GM18861 (cell line): ENCODE results near the gene WIPF1.

ENCODE experiments used
- ATAC-seq: cut with Tn5 transposase; IDR thresholded peaks from one replicate; pipeline ENCODE4 v1.9.1; 2021; ENCODE audit not compliant: unreplicated experiment

WIPF1 gene

DNA sequence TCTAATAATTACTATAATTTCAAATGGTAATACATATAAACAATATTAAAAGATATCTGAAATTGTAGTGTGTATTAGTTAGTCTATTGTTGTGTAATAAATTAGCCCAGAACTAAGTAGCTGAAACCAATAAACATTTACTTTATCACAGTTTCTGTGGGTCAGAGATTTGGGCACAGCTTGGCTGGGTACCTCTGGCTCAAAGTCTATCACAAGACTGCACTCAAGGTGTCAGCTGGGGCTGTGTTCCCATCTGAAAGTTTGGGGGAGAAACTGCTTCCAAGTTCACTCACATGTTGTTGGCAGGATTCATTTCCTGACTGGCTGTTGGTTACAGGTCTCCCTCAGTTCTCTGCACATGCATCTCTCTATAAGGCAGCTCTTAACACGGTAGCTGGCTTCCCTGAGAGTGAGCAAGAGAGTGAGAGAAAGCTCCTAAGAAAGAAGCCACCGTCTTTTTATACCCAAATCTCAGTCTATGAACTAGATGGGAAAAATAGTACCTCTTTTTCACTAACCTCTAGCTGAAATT is 25.6 kb upstream of the WIPF1 start:
- ATAC-seq = peak; percentile 14

DNA sequence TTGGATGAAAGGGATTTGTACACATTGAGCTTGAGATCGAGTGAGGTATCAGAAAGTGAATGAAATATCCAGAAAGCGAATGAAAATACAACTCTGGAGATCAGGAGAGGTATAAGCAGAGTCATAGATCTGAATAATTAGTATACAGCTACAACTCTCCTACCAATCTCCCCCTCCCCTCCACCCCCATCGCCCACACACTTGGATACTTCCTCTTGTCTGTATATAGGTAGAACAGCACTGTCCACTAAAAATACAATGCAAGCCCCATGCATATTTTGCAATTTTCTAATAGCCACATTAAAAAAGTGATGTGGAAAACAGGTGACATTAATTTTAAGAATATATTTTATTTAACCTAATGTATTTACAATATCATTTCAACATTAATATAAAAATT is 23.7 kb upstream of the WIPF1 start:
- ATAC-seq = no peak

DNA sequence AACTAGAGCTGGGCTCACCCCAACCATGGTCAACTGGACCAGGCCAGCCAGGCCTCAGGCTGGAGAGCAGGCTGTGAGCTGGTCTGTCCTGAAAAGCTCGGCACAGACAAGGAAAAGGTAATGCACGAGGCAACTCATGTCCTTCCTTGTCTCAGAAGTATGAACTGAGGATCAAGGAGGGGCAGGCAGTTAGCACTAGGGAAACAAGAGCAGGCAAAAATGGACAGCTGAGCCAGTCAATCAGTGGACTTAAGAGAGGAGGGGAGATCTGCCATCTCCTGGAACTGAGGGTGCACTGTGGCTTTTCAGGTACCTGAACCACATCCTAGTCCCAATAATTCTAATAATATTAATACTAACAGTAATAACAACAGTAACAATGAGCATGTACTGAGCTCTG is 20.6 kb upstream of the WIPF1 start:
- ATAC-seq = no peak

DNA sequence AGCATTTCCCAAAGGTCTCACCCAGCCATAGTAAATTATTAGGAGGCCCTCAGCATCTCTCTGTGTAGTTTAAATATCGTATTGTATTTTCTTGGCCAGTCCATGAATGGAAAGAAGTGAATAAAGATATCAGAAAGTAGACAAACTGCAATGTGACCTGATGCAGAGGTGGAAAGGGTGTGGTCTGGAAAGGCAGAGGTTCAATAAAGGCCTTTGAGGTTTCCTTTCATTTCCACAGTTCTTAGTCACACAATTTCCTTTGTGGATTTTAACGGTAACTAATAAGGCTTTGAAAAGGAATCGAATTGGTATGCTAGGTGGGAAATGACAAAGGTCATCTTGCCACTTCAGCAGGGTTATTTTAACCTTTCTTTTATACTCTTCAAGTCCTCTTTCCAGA is 20.1 kb upstream of the WIPF1 start:
- no peak for ATAC-seq

DNA sequence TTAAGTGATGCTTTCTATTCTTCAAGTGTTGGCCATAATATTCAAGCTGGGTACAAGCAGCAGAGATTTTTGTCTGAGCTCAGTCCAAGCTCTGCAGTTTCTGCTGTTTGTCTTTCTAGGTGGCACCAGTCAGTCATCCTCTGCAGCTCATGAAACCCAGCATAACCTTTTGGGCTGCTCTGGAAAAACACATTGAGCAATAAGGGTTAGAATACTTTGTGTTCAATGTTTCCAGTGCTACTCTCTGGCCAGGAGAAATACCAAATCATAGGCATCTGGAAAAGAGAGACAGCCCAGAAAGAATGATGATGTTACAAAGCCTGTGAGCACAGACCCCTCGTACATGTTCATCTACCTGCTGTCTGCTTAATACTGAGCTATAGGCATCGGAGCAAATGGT is 19.5 kb upstream of the WIPF1 start:
- ATAC-seq = no peak

DNA sequence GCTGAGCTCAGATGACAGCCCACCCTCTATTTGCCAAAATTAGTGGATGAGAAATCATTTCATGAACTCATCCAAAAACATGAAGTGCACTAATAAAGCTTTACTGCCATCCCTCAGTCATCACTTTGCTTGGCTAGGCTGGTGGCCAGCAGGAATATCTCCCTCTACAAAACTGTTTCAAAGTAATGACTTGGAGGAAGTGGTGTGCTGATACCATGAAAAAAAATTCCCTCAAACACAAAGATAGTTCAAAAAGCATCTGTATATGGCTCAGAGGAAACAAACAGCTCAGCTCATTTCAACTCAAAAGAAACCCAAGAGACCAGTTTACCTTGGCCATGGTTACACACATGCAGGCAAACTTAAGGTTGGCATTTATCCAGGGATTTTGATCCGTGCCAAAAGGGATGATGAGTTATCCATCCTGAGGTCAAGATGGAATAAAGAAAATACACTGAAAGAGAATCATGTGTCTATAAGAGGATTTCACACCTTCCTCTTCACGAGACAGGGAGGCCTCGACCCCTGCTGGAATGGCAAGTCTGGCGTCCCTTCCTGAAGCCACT is 18.4 kb upstream of the WIPF1 start:
- ATAC-seq = no peak

DNA sequence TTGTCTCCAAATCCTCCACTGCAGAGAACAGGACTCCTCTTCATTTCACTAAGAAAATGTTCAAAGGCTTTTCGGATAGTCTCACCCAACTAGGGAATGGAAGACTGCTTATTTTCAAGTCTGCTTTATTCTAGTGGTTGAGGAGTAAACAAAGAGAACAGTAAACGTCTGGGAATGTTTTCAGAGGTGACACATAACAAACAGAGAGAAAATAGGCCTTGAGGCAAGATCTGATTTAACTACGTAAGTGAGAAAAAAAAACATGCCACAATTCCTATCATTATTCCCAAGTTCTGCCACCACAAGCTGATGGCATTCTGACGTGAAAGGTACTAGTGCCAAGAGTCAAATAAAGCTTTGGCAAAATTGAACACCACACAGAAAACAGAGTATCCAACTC is 16.7 kb upstream of the WIPF1 start:
- no peak for ATAC-seq

DNA sequence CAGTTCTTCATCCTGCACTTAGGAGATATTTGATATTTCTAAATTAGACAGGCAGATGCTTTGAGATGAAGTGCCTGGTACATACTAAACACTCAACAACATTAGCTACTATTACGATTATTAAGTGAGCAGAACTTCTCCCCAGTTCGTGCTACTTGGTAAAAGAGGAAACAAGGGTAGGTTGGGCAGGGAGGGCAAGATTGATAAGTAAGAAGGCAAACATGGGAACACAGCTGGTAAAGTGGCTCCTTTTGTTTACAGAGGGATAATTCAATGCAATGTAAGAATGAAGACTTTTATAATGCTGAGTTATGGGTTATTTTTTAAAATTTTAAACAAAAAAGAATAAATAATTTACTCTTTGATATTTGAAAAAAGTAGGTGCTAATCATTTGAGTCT is 15.9 kb upstream of the WIPF1 start:
- ATAC-seq = no peak

DNA sequence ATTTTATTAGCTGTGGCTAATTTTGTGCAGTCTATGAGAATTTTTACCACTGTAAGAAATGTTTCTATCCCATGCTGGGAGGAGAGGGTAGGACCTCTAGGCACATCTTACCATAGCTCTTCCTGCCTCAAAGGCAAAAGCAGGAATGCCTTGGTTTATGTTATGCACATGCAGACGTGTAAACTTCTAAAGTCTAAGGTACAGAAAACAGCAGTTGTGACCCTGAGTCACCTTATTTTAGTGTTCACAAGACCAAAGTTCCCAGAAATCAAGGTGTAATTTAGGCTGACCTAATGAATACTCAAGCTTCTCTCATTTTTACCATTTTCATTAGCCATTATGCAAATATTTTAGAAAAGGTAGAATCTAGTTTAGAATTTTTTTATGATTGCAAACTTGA is 15.4 kb upstream of the WIPF1 start:
- no peak for ATAC-seq

DNA sequence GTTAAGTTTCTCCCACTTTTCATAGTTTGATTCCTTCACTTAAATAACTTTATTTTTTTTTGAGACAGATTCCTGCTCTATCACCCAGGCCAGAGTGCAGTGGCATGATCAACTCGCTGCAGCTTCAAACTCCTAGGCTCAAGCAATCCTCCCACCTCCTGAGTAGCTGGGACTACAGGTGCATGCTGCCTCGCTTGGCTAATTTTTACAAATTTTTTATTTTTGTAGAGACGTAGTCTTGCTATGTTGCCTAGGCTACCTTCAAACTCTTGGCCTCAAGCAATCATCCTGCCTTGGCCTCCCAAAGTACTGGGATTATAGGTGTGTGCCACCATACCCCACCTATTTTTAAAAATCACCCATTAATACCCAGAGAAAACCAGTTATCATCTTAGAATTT is 14.2 kb upstream of the WIPF1 start:
- ATAC-seq = peak; percentile 25

DNA sequence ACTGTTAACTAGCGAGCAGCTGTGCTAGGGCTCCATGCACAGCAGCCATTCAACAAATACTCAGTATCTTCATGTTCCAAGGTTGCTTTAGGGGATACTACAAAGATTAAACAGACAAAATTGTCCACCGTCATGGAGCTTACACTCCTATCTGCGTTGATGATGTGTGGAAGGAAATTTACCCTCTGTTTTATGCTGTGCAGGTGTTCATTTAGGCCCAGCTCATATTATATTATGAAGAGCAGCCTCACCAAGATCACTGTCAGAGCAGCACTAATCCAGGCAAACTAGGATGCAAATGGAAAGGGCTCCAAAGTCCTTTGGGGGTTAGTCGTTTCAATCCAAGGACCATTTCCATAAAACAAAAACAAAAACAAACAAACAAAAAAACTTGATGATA is 13.4 kb upstream of the WIPF1 start:
- no peak for ATAC-seq

DNA sequence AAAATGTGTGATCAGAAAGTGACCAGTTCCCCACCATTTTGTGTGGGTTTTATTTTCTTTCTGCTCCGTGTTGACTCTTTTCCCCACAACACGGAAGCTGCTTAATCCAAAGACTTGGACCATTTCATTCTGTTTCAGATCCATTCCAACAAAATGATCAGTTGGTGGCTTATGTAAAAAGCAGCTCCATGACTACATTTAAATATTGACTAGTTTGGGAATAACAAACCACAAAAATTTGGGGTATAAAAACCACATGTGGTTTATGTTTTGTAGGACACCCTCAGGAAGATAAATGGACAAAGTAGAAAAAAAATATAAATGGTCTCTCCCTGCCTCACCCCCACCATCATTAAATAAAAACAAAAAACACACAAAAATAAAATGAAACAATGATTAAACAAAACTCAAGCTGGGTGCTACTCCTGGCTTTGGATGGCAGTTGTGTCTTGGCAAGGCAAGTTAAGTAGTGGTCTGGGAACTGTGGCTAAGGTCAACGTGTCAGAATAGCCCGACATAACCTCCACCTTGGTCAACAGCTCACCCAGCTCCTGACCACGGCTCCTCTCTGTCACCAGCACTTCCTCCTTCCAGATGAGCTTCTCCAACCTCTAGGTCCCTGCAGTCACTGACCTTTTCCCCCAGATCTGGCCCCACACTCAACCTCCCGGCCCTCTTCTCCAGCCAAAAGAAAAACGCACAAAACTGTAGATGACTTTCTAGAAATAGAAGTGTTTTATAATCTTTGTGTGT is 12.8 kb upstream of the WIPF1 start:
- ATAC-seq = no peak

DNA sequence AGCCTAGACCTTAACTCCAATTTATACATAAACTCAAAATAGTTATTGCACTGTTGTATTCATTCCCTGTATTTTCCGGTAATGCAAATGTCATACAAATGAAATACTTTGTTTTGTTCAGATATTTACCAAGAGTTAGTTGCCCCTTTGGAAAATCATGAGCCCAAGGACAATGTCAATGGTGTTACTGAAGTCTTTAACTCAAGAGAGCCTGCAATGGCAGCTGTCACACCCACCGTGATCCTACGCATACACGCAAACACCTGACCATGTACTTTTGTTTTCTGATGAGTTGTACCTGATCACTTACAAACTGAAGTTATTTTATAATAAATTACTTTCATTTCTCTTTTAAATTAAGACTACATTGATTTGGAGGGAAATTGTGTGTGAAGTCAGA is 11.7 kb upstream of the WIPF1 start:
- ATAC-seq = no peak

DNA sequence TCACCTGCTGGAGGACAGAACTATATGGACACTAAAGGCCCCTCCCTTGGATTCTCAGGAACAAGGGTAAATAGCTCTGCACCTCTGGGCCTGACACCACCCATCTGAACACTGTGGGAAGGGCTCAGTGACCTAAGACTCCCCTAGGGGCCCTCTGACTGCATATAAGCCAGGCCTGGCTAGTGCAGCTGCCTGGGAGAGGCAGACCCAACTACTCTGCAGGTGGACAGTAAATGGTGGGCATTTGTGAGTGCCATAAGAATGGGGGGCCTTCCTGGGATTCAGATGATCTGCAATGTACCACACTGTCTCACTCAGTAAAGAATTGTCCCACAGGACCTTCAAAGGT is 11.2 kb upstream of the WIPF1 start:
- ATAC-seq = peak; percentile 28

DNA sequence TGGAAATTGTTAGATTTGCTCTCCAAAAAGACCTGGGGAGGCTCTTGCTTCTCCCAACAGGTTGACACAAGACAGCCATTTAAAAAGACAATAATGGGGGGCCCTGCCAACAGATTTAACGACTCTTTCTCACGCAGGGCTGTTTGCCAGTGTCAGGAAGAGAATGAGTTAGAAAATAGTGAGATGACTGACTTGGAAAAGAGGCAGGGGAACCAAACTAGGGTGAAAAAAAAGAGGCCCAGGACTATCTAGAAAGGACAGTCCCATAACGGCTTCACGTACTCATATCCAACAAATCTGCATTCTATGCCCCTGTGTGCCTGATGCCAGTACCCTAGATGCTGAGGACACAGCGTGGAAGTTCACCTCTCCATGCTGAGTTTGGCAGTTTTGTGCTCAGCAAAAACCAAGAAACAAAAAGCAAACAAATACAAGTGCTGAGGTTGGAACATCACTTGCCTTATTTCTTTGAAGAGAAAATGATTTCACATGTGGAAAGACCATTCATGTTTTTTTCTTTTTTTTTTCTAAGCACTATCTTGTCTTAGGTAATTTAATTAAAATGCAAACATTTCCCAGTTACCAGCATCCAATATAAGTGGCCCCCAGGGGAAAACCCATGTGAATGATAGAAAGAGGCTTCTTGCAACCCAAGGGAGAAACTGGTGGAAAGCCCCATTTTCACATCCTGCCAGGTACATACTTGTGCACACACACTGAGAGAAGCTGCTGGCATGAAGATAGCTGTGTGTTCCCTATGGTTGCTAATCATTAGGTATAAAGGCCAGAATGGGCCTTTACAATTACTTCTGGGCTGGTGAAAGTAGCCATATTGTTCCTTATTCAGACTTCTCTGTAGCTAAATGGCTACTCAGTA is 10.6 kb upstream of the WIPF1 start:
- peak; percentile 61 for ATAC-seq

DNA sequence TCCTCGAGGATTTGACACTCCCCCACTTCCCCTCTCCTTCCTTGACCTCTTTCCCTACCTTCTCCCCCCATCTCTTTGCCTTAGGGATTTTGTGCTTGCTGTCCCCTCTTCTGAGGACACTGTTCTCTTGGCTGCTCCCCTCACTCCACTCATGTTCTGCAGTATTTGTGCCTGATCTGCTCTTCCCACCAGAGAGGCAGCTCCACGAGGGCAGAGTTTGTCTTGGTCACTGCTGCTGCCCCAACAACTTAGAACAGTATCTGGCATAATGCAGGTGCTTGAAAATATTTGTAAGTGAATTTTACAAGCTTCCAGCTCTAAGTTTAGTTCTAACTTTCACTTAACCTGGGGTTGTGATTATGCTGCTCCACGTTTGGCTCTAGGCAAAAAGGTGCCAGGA is 10.0 kb upstream of the WIPF1 start:
- no peak for ATAC-seq

DNA sequence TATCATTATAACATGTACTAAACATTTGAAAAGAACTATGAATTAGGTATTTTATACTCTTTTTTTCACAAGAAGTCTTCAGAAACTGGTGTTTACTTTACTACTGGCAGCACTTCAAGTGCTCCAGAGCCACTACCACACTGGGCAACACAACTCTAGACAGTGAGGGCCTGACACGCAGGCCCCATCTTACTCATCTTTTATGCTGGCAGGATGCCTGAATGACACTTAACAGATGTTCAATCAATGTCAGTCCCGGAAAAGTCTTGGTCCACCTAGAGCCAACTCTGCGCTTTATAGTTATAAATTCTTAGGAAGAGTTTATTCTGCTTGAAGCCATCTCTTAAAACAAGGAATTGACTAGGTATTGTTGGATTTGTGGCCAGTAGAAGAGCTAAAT is 8.7 kb upstream of the WIPF1 start:
- no peak for ATAC-seq

DNA sequence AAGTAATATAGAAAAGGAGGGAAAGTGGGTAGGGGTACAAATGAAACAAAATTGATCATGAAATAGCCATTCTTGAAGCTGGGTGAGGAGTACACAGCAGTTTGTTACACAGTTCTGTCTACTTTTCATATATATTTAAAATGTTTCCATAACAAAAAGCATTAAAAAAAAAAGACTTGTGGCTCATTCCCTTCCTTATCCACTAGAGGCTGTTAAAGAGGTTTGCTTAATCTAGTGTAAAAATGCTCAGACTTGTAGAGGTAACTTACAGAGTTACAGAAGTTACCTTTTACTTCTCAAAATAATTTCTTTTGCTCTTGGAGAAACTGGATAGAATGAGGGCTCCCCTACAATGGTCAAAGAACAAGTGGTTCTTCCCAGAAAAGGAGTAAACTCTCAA is 8.1 kb upstream of the WIPF1 start:
- ATAC-seq = no peak

DNA sequence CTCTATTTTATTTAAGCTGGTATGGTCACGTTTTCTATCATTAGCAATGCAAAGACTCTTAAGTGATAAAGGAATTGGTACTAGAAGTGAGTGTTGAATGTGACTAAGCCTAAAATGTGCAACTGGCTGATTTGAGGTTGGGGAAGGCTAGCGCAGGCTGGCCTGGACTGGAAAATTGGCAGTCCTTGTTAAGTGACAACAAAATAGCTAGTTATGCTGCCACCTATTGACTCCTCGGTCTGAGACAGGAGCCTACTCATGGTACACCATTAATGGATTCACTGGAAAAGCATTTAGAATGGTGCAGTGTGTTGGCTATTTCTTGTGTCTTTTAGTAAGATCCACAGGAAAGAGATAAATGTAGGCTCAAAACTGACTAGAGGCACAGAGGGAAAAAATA is 5.7 kb upstream of the WIPF1 start:
- peak; percentile 38 for ATAC-seq

DNA sequence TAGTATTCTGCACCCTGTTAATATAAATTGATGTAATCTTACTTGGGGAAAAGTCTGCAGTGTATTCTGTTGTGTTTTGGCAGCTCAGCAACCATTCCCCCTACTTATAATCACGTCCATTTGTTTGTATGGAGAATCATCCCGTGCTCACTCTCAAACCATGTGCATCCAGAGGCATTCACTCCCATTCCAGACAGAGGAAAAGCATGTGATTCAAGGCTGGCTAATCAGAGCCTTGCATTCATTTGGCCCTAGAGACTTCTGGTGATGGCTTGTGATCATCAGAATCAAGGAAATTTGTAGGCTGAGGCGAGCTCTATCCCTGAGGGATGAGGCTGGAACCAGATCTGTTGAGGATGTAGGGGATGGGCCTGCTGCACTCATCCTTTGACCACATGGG is 5.1 kb upstream of the WIPF1 start:
- no peak for ATAC-seq

DNA sequence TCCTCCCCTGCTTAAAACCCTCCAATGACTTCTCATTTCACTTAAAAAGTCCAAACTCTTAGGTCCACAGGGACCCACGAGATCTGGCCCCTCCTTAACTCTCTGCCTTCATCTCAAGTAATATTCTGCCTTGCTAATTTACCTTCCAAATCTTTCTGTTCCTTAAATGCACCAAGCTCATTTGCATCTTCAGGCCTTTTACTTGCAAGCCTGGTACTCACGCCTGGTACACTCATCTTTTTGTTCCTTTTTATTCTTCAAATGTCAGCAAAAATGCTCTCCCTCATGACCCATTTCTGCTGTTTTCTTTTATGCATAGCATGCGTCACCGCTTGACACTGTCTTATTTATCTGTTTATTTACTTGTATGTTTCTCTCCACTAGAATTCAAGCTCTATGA is 2.7 kb upstream of the WIPF1 start:
- ATAC-seq = peak; percentile 22

DNA sequence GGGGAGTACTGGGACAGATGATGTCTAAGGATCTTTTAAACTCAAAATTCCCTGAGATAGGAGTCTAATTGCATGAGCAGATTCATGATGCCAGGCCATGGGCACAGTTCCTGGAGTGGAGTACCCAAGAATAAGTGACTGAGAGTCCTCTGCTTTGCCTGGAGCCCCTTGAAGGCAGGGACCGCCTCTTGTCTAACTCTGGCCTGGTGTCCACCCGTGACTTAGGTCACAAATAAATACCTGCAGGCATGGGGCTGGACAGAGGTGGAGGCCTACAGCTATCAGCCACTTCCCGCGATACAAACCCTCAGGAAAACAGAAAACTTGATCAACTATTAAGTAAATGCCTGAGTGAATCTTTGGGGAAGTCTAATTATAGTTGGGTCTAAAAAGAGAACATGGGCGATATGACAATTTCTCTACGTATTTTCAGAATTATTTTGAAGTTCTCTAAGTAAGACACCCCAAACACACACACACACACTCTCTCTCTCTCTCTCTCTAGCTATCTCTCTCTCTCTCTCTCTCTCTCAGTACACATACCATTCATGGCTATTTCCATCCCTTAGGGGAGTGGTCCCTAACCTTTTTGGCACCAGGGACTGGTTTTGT is 1.8 kb upstream of the WIPF1 start:
- ATAC-seq = no peak
